SU-DHL-6 (cell line): Measurements from ENCODE around the gene ZNF524.

Experiments used
- CTCF ChIP-seq: fragments of 200-600 bp; sonication (generic); IDR thresholded peaks from one replicate; pipeline ENCODE4 v1.5.1; 2017; ENCODE audit warnings: antibody characterized with exemption, mild to moderate bottlenecking, low read length, moderate library complexity; ENCODE audit not compliant: insufficient read depth, poor library complexity, severe bottlenecking
- EZH2phosphoT487 ChIP-seq: fragments of 200-600 bp; sonication (generic), shearing (Covaris generic); conservative IDR thresholded peaks from 2 replicates; pipeline ENCODE4 v1.6.1; 2018; ENCODE audit warnings: mild to moderate bottlenecking, antibody characterized with exemption, low read length, moderate library complexity, mixed read lengths

- TF ChIP-seq EZH2phosphoT487: no peak
- no peak for TF ChIP-seq CTCF
These were observed 3.8 kb upstream of the ZNF524 start for GRCh38 chr19:55596304-55596703.
